ENCODE measurements around the gene PHLDA1. TPM values are rescaled to one million over a fixed set of nuclear protein-coding genes. Genes with fewer than 3 reads are reported as not detected.
A peak's percentile ranks its signal among the peaks of the same experiment; 100 is the strongest.

Gene PHLDA1
- total RNA-seq, 1 donor from 2014 or later = 22.8 TPM

DNA sequence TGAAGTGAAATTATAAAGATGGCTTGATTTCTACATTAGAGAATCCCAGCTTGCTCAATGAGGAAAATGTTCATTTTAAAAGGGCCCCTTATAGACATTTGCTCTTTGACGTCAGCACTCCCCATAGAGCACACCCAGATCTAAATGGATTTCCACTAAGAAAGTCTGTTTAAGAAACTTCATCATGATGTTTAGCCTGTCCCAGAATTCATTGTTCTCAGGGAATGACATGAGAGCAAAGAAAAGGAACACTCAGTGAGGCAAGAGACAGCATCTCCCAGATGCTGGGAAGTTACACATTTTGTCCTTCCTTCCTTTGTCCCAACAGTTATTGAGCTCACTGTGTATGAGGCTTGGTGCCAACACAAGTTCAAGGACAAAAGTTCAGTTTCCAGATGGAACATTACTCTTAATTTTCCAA lies 4.9 kb downstream of the PHLDA1 start:
- no peak for DNase-seq
- TF ChIP-seq, protein P1, sequence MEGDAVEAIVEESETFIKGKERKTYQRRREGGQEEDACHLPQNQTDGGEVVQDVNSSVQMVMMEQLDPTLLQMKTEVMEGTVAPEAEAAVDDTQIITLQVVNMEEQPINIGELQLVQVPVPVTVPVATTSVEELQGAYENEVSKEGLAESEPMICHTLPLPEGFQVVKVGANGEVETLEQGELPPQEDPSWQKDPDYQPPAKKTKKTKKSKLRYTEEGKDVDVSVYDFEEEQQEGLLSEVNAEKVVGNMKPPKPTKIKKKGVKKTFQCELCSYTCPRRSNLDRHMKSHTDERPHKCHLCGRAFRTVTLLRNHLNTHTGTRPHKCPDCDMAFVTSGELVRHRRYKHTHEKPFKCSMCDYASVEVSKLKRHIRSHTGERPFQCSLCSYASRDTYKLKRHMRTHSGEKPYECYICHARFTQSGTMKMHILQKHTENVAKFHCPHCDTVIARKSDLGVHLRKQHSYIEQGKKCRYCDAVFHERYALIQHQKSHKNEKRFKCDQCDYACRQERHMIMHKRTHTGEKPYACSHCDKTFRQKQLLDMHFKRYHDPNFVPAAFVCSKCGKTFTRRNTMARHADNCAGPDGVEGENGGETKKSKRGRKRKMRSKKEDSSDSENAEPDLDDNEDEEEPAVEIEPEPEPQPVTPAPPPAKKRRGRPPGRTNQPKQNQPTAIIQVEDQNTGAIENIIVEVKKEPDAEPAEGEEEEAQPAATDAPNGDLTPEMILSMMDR (IDR thresholded peaks at IDR 0.05; ENCODE audit: borderline replicate concordance) = no peak
- intact Hi-C loops (cut with micrococcal nuclease) = no loop called here
- no peaks in the 10 kb centered on the region for H3K9me3 ChIP-seq (replicated peaks)
- H3K4me1 ChIP-seq = peaks cover 42% of the 10 kb centered on the region
- H3K27me3 ChIP-seq (ENCODE audit: low read depth) = no peaks in the 10 kb centered on the region
- H3K36me3 ChIP-seq = no peaks in the 10 kb centered on the region
- peak overlapping the region; percentile 99 for H3K27ac ChIP-seq (replicated peaks)
- H3K4me3 ChIP-seq = no peak overlapping the region

DNA sequence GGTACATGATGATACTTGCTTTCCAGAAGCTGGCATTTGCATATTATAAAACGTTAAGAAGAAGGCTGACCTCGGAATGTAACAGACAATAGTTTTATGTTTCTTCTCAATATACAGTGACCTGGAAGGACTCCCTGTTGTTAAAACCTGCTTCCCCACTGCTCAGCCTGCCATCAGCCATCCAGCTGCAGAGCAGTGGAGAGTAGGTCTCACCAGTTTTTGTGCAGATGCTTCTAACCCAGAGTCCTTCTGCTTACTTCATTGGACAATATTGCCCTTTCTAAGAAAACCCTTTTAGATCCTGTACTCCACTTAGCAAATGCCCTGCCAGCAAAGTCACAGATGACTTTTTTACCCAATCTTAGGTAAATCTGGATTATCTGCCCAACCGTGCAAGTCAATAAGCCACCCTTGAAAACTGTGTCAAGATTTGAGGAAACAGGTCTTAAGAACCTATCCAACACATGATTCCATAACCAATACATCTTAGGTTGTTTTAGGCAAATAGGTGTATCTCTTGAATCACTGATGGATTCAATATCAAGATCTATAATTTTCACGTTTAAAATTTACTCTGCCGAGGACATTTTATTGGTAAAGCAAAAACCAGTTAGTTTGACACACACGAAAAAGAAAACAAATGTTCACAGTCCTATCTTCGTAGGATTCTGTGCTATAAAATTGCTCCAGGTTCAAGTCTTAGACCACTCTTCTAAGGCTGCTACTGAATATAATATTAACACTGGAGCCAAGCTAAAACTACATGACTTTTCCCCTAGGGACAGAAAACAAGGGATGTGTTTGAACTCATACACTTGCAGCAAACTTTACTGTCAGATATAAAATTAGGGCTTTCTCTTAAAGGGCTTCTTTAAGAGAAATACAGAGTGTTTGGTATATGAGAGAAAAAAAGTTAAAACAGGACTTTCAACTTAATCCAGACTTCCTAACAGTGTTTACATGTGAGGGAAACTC lies 5.7 kb downstream of the PHLDA1 start:
- Histone ChIP-seq H3K27ac (replicated peaks) (peak overlapping the region; percentile 99), H3K9me3 (replicated peaks) (no peaks in the 10 kb centered on the region), H3K36me3 (no peaks in the 10 kb centered on the region), H3K27me3 (ENCODE audit: low read depth) (no peaks in the 10 kb centered on the region), H3K4me3 (no peak overlapping the region), H3K4me1 (peaks cover 37% of the 10 kb centered on the region)
- TF ChIP-seq, protein P1 (IDR thresholded peaks at IDR 0.05; ENCODE audit: borderline replicate concordance) = no peak
- no peak for DNase-seq
- intact Hi-C loops (cut with micrococcal nuclease) = no loop called here

DNA sequence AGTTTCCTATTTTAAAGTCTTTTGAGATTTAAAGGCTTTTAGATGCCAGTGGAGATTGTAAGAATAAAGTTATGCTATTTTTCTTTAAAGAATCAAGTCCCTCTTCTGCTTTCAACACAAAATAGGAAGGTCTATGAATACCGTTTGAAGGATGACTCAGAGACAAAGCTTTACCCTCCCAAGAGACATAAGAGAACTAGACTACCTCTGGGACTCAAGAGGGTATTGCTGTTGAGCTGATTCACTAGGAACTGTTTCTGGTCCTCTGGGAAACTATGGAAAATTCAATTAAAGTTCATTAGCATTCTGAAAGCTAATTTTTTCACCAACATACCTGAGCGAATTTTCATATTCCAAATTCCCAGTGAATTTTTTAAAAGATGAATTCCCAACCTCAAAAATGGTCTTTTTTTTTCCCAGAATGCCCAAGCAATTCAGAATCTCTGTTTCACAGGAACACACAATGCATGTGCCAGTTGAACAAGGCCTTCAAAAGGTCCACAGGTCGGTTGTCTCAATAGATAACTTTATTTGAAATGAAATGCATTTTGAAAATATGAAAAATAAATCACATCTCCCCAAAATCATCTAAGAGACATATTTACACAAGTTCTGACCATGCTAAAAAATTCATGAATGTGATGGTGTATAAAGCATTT lies 6.5 kb downstream of the PHLDA1 start:
- Histone ChIP-seq H3K4me1 (peaks cover 34% of the 10 kb centered on the region), H3K36me3 (no peaks in the 10 kb centered on the region), H3K27me3 (ENCODE audit: low read depth) (no peaks in the 10 kb centered on the region), H3K9me3 (replicated peaks) (no peaks in the 10 kb centered on the region), H3K4me3 (no peak overlapping the region), H3K27ac (replicated peaks) (no peak overlapping the region)
- DNase-seq = no peak
- TF ChIP-seq, protein P1 (IDR thresholded peaks at IDR 0.05; ENCODE audit: borderline replicate concordance) = no peak
- intact Hi-C loops (cut with micrococcal nuclease) = no loop called here

DNA sequence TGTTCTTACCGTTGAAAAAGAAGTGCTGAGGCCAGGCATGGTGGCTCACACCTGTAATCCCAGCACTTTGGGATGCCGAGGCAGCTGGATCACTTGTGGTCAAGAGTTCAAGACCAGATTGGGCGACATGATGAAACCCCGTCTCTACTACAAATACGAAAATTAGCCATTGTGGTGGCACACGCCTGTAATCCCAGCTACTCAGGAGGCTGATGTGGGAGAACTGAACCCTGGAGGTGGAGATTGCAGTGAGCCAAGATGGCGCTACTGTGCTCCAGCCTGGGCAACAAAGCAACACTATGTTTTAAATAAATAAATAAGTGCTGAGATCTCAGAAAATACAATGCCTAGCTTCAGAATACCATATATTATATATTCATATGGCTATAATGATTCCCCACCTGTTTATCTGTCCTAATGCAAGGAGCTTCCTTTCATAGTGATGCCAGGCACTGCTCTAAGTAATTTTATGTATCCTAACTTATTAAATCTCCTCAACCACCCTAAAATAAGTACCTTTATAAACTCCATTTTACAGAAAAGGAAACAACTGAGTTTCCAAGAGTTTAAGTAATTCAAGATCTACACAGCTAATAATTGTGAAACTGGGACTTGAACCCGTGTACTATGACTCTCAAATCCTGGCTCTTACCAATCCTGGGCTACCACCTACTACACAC lies 7.3 kb downstream of the PHLDA1 start:
- no peak overlapping the region for H3K27ac ChIP-seq (replicated peaks)
- intact Hi-C loops (cut with micrococcal nuclease) = no loop called here
- no peaks in the 10 kb centered on the region for H3K9me3 ChIP-seq (replicated peaks)
- H3K27me3 ChIP-seq (ENCODE audit: low read depth) = no peaks in the 10 kb centered on the region
- TF ChIP-seq, protein P1 (IDR thresholded peaks at IDR 0.05; ENCODE audit: borderline replicate concordance) = no peak
- no peak for DNase-seq
- H3K4me3 ChIP-seq = no peak overlapping the region
- H3K4me1 ChIP-seq = peaks cover 29% of the 10 kb centered on the region
- no peaks in the 10 kb centered on the region for H3K36me3 ChIP-seq

DNA sequence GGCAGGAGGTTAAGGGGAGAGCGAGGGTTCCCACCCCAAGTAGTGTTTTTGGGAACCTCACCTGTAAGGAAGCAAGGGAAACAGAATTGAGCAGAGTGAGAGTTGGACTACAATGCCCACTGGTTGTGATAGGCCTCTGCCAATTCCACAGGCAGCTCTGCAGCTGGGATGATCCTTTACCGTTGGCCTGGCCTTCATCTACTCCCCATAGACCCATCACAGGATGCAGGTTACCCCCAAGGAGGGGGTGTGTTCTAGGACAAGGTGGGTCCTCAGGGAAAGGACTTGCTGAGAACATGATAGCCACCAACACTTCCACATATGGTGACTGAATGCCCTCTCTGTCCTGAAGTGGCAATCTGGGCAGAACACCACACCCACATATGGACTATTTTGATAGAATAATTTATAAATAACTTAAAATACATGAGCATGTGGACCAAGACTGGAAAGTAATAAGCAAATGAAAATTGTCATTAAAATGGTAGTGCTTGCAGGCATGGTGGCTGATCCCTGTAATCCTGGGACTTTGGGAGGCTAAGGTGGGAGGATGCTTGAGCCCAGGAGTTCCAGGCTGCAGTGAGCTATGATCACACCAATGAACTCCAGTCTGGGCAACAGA lies 8.4 kb downstream of the PHLDA1 start:
- intact Hi-C loops (cut with micrococcal nuclease) = no loop called here
- Histone ChIP-seq H3K4me1 (peaks cover 25% of the 10 kb centered on the region), H3K27ac (replicated peaks) (no peak overlapping the region), H3K9me3 (replicated peaks) (no peaks in the 10 kb centered on the region), H3K4me3 (no peak overlapping the region), H3K27me3 (ENCODE audit: low read depth) (no peaks in the 10 kb centered on the region), H3K36me3 (no peaks in the 10 kb centered on the region)
- TF ChIP-seq, protein P1 (IDR thresholded peaks at IDR 0.05; ENCODE audit: borderline replicate concordance) = no peak
- DNase-seq = no peak

Data from left ventricle myocardium inferior (tissue), 1 donor.